Measurements from ENCODE around the gene TRERF1. TPM values are rescaled to one million over a fixed set of nuclear protein-coding genes. Genes with fewer than 3 reads are reported as not detected.

The TRERF1 gene
- total RNA-seq, 1 experiment from 2014 or later = 22.3 TPM

GRCh38 chr6:42316981-42317380 is 134.7 kb downstream of the TRERF1 start:
- no peak for DNase-seq (ENCODE audit: low spot score)
- Mint-ChIP-seq H3K27me3 (ENCODE audit: low read depth) (no peaks in the 10 kb centered on the region), H3K9me3 (no peaks in the 10 kb centered on the region), H3K4me1 (peaks cover 44% of the 10 kb centered on the region), H3K4me3 (no peak overlapping the region), H3K27ac (peak overlapping the region; percentile 18; the same call in 1 of the 2 replicates), H3K36me3 (no peaks in the 10 kb centered on the region)
- POLR2A ChIA-PET = no interaction called here
- no peak for ATAC-seq
- no peak for TF ChIP-seq CDX4 (CRISPR knock-in tag; IDR thresholded peaks at IDR 0.05; ENCODE audit: borderline replicate concordance)
- CTCF ChIA-PET = interaction anchor here (2.8 kb wide), 1 partner anchor 231 kb away, joined by 10 read pairs; no protein-coding TSS in a partner anchor

- Mint-ChIP-seq H3K36me3 (no peaks in the 10 kb centered on the region), H3K4me1 (peaks cover 43% of the 10 kb centered on the region), H3K4me3 (no peak overlapping the region), H3K27ac (peak overlapping the region; percentile 64; the same call in 1 of the 2 replicates), H3K27me3 (ENCODE audit: low read depth) (no peaks in the 10 kb centered on the region), H3K9me3 (no peaks in the 10 kb centered on the region)
- POLR2A ChIA-PET = no interaction called here
- CTCF ChIA-PET = interaction anchor here (1.9 to 2.8 kb wide), 2 partner anchors 12 to 231 kb away, joined by 5 to 10 read pairs; no protein-coding TSS in a partner anchor
- ATAC-seq = peak; percentile 76
- DNase-seq (ENCODE audit: low spot score) = no peak
- TF ChIP-seq PRDM15 (CRISPR knock-in tag; IDR thresholded peaks at IDR 0.05) = no peak
Measured at GRCh38 chr6:42315991-42316970, 135.4 kb downstream of the TRERF1 start.

- H3K4me3 Mint-ChIP-seq = no peak overlapping the region
- peak overlapping the region; percentile 2; the same call in 1 of the 2 replicates for H3K27ac Mint-ChIP-seq
Measured at GRCh38 chr6:42315259-42315990, 136.3 kb downstream of the TRERF1 start.

GRCh38 chr6:42314571-42315258 is 137.0 kb downstream of the TRERF1 start:
- no peak overlapping the region for H3K4me3 Mint-ChIP-seq
- no peak for ATAC-seq
- H3K9me3 Mint-ChIP-seq = no peaks in the 10 kb centered on the region
- peak overlapping the region; percentile 3; the same call in 1 of the 2 replicates for H3K27ac Mint-ChIP-seq
- H3K27me3 Mint-ChIP-seq (ENCODE audit: low read depth) = no peaks in the 10 kb centered on the region
- TF ChIP-seq ZNF416 (CRISPR knock-in tag; IDR thresholded peaks at IDR 0.05) (no peak), IRF2 (CRISPR knock-in tag; IDR thresholded peaks at IDR 0.05; ENCODE audit: borderline replicate concordance, low read depth) (no peak), NFATC4 (CRISPR knock-in tag; IDR thresholded peaks at IDR 0.05) (no peak)
- POLR2A ChIA-PET = no interaction called here
- no peak for DNase-seq (ENCODE audit: low spot score)
- H3K4me1 Mint-ChIP-seq = peaks cover 40% of the 10 kb centered on the region
- CTCF ChIA-PET = interaction anchor here (1.9 to 2.8 kb wide), 2 partner anchors 11 to 233 kb away, joined by 5 to 10 read pairs; no protein-coding TSS in a partner anchor
- H3K36me3 Mint-ChIP-seq = no peaks in the 10 kb centered on the region

More at GRCh38 chr6:42315259-42315990, 136.3 kb downstream of the TRERF1 start:
- H3K4me1 Mint-ChIP-seq = peaks cover 40% of the 10 kb centered on the region
- no peaks in the 10 kb centered on the region for H3K27me3 Mint-ChIP-seq (ENCODE audit: low read depth)
- TF ChIP-seq SMAD3 (CRISPR knock-in tag; IDR thresholded peaks at IDR 0.05; ENCODE audit: borderline replicate concordance) = no peak
- no peak for DNase-seq (ENCODE audit: low spot score)
- no peaks in the 10 kb centered on the region for H3K9me3 Mint-ChIP-seq
- ChIA-PET POLR2A (no interaction called here), CTCF (interaction anchor here (1.9 to 2.8 kb wide), 2 partner anchors 12 to 232 kb away, joined by 5 to 10 read pairs; no protein-coding TSS in a partner anchor)
- ATAC-seq = no peak
- H3K36me3 Mint-ChIP-seq = no peaks in the 10 kb centered on the region

All from WTC11 (cell line).